GM06990 (cell line): ENCODE results near the gene CHKB.

Experiments used
- DNase-seq: peaks from one replicate; pipeline ENCODE4 v3.0.0-alpha.2; 2011; ENCODE audit not compliant: insufficient read length; ENCODE audit errors: extremely low read depth
- H3K27me3 ChIP-seq: replicated peaks from 2 replicates; pipeline ENCODE4 v1.6.0; 2011; ENCODE audit warnings: low read length; ENCODE audit not compliant: control insufficient read depth, insufficient read depth
- H3K36me3 ChIP-seq: 2 replicates; pipeline ENCODE4 v1.5.1; 2011; ENCODE audit warnings: low read length; ENCODE audit not compliant: control insufficient read depth, insufficient read depth
- H3K4me3 ChIP-seq: replicated peaks from 2 replicates; pipeline ENCODE4 v1.5.1; 2011; ENCODE audit warnings: low read depth, mild to moderate bottlenecking, control low read depth, low read length
- TF ChIP-seq, protein P1 (sequence below): IDR thresholded peaks from 2 replicates; pipeline ENCODE4 v1.5.1; 2011; ENCODE audit warnings: low read length, control low read depth, mild to moderate bottlenecking, inconsistent platforms; ENCODE audit not compliant: insufficient read depth, poor library complexity, severe bottlenecking

Gene CHKB

DNA sequence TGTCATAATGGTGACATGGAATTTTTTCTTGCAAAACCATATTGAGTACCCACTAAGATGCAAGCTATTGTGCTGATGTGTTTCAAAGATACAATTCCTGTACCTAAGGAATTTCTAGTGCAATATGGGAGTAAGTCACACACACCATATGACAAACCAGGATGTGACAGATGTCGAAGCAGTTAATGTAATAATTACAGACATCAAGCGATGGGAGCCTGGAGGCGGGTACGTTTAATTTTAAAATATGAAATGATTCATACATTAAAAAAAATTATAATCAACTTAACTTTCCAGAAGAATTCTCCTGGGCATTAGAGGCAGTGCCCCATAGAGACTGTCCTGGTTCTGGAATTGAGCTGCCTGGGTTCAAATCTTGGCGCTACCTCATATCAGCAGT lies 25.9 kb downstream of the CHKB start:
- DNase-seq = no peak
- Histone ChIP-seq H3K36me3 (no peaks in the 10 kb centered on the region), H3K4me3 (no peak overlapping the region), H3K27me3 (no peaks in the 10 kb centered on the region)
- TF ChIP-seq, protein P1, sequence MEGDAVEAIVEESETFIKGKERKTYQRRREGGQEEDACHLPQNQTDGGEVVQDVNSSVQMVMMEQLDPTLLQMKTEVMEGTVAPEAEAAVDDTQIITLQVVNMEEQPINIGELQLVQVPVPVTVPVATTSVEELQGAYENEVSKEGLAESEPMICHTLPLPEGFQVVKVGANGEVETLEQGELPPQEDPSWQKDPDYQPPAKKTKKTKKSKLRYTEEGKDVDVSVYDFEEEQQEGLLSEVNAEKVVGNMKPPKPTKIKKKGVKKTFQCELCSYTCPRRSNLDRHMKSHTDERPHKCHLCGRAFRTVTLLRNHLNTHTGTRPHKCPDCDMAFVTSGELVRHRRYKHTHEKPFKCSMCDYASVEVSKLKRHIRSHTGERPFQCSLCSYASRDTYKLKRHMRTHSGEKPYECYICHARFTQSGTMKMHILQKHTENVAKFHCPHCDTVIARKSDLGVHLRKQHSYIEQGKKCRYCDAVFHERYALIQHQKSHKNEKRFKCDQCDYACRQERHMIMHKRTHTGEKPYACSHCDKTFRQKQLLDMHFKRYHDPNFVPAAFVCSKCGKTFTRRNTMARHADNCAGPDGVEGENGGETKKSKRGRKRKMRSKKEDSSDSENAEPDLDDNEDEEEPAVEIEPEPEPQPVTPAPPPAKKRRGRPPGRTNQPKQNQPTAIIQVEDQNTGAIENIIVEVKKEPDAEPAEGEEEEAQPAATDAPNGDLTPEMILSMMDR = no peak

DNA sequence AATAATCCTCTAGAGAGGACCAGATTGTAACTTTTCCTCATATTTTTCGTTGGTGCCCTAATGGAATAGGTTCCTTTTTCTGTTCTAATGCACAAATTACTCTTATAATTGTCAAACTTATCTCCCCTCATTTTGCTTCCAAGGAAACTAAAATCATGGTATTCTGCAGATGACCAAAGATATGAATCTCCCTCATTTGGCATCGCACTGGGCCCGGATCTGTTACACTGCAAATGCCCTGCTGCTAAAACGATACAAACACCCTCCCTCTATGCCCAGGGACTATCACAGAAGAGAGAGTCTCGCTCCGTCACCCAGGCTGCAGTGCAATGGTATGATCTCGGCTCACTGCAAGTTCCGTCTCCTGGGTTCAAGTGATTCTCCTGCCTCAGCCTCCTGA lies 29.3 kb downstream of the CHKB start:
- H3K27me3 ChIP-seq = no peaks in the 10 kb centered on the region
- no peak for DNase-seq
- no peaks in the 10 kb centered on the region for H3K36me3 ChIP-seq
- no peak overlapping the region for H3K4me3 ChIP-seq
- TF ChIP-seq, protein P1 = no peak

DNA sequence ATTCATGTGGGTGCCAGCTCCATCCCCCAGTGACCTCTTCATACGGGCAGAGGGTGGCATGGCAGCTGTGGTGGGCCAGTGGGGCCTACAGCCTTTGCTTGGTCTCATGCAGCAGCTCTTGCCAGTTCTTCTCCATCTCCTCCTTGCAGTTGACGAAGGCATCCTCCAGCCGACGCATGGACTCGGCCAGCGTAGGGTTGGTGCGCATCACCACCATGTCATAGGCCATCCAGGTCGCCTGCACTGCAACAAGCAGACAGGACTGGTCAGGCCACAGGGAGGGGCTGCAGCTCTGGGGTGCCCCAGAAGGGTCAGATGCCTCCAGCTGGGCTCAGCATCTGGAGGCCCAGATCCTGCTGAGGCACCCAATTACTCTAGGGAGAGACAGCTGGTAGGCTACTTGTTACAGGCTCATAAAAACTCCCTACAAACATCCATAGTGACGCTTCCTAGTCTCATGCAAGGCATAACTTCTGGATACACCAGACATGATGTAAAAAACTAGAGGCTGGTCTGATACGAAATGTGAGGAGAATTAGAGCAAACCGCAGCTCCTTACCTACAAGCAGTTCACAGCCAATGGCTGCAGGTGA lies 31.4 kb downstream of the CHKB start:
- Histone ChIP-seq H3K4me3 (no peak overlapping the region), H3K27me3 (no peaks in the 10 kb centered on the region), H3K36me3 (no peaks in the 10 kb centered on the region)
- TF ChIP-seq, protein P1 = no peak
- DNase-seq = no peak

DNA sequence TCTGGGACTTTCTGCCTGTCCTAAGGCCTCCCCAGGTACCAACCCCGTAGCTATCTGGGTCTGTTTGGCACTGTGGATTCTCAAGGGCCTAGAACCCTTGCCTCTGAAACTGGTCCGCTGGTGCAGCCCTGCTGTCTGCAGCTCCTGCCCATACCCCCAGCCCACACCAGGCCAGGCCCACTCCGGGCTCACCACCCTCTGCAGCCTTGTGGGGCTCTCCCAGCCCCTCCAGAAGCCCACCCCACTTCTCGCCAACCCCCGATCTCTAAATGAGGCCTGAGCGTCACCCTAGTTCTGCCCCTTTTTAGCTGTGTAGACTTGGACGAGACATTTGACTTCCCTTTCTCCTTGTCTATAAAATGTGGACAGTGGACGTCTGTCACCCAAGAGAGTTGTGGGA lies 32.3 kb downstream of the CHKB start:
- no peak overlapping the region for H3K4me3 ChIP-seq
- TF ChIP-seq, protein P1 = no peak
- DNase-seq = no peak
- no peaks in the 10 kb centered on the region for H3K36me3 ChIP-seq
- no peaks in the 10 kb centered on the region for H3K27me3 ChIP-seq

DNA sequence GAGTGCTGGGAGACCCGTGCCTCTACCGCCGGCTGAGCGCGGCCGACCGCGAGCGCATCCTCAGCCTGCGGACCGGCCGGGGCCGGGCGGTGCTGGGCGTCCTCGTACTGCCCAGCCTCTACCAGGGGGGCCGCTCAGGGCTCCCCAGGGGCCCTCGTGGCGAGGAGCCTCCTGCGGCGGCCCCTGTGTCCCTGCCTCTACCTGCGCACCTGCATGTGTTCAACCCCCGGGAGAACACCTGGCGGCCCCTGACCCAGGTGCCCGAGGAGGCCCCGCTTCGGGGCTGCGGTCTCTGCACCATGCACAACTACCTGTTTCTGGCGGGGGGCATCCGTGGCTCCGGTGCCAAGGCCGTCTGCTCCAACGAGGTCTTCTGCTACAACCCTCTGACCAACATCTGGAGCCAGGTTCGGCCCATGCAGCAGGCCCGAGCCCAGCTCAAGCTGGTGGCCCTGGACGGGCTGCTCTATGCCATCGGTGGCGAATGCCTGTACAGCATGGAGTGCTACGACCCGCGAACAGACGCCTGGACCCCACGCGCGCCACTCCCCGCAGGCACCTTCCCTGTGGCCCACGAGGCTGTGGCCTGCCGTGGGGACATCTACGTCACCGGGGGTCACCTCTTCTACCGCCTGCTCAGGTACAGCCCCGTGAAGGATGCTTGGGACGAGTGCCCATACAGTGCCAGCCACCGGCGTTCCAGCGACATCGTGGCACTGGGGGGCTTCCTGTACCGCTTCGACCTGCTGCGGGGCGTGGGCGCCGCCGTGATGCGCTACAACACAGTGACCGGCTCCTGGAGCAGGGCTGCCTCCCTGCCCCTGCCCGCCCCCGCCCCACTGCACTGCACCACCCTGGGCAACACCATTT lies 33.5 kb downstream of the CHKB start:
- DNase-seq = no peak
- Histone ChIP-seq H3K27me3 (no peaks in the 10 kb centered on the region), H3K4me3 (peak overlapping the region; percentile 40), H3K36me3 (no peaks in the 10 kb centered on the region)
- TF ChIP-seq, protein P1 = no peak
